H54 (cell line): ENCODE data around the gene ADAM33.
A peak's percentile ranks its signal among the peaks of the same experiment; 100 is the strongest.

ENCODE experiments used
- DNase-seq: peaks from one replicate; pipeline ENCODE4 v3.0.0; 2011; ENCODE audit warnings: low spot score, mixed read lengths; ENCODE audit not compliant: insufficient read length
- FAIRE-seq: peaks from 3 replicates; lab custom pipeline; 2011; peaks lifted over from hg19 to GRCh38; lab: Jason Lieb, UNC
- POLR2A ChIP-seq: IDR thresholded peaks from 2 replicates; pipeline ENCODE4 v1.6.1; 2011; ENCODE audit warnings: low read depth, mild to moderate bottlenecking, low read length

Gene ADAM33

GRCh38 chr20:3673221-3674070, 8.4 kb downstream of the ADAM33 start:
- DNase-seq (no peak), FAIRE-seq (no peak)
- no peak for TF ChIP-seq POLR2A

DNA sequence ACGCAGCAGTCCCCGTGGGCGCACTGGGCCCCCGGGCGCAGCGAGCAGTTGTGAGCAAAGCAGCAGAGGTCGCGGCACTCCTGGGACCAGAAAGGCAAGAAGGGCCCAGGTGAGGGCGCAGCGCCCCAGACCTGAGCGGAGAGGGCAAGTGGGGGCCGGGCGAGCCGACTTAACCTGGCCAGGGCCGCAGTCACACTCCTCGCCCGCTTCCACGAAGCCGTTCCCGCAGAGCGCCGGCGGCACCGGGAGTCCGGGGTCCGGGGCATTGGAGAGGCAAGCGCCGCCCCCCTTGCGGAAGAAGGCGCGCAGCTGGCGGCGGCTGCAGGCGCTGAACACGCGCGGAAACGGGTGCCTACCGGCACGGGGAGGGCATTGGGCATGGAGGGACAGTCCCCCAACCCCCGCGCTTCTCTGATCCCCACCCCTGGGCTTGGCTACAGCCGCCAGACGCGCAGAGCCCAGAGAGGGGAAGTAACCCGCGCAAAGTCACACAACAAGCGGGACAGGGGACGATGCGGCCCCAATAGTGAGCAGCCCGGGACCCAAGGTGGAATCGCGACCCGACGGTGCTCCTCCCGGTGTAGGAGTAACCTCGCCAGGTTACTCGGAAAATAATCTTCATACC, 9.2 kb downstream of the ADAM33 start:
- FAIRE-seq, result no peak
- TF ChIP-seq POLR2A, result no peak
- no peak for DNase-seq

- no peak for TF ChIP-seq POLR2A
- FAIRE-seq (no peak), DNase-seq (no peak)
Measured at GRCh38 chr20:3671986-3672546, 9.7 kb downstream of the ADAM33 start.

DNA sequence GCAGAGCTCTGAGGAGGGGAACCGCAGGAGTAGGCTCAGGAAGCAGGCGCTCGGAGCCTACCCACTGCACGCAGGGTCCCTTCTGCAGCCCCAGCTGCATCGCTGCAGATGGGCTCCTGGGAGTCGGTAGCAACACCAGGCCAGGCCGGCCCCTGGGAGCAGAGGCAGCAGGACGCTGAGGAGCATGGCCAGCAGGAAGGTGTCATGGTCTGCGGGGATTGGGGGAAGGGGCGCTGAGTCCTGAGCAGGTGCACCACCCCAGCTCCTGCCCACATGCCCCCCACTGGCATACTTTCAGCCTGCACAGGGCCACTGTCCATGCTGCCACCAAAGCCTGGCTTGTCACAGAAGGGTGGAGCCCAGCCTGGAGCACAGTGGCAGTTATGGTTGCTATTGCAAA, 10.9 kb downstream of the ADAM33 start:
- FAIRE-seq, result no peak
- TF ChIP-seq POLR2A, result no peak
- no peak for DNase-seq

- FAIRE-seq (no peak), DNase-seq (peak; percentile 81)
- no peak for TF ChIP-seq POLR2A
Measured at GRCh38 chr20:3670511-3670910, 11.3 kb downstream of the ADAM33 start.

- DNase-seq (no peak), FAIRE-seq (no peak)
- no peak for TF ChIP-seq POLR2A
Measured at GRCh38 chr20:3669710-3670367, 12.0 kb downstream of the ADAM33 start.

DNA sequence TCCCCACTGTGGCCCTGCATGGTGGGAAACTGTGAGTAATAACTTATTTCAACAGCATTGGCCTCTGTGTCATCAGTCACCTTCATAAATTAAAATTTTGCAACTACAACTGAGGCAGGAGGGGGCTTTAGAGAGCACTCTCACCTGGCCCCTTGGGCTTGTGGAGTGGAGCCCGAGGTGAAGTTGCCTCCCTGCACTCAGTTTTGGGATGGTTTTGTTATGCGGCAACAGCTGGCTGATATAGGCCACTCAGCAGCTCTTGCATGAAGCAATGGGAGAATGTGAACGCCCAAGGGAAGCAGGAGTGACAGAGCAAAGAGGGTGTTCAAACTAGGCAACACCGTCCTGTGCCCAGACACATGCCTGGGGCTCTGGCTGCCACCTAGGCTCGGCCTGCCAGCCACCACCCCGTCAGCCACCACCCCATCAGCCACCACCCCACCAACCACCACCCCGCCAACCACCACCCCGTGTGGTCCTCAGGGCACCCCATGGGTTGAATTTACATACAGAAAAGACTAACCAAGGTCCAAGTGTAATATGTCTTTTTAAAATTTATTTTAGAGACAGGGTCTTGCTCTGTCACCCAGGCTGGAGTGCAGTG, 14.3 kb downstream of the ADAM33 start:
- no peak for TF ChIP-seq POLR2A

DNA sequence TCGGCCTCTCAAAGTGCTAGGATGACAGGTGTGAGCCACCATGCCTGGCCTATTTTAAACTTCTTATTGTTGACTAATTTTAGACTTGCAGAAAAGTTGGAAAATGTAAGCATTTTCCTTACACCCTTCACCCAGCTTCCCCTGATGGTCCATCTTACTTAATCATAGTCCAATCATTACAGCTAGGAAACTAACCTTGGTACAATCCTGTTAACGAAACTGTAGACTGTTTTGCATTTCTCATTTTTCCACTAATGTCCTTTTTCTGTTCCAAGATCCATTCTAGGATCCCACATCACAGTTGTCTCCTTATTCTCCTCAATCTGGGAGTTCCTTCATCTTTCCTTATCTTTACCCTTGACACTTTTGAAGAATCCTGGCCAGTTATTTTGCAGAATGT, 18.0 kb downstream of the ADAM33 start:
- FAIRE-seq (no peak), DNase-seq (no peak)
- no peak for TF ChIP-seq POLR2A

More for the DNA sequence above, 14.3 kb downstream of the ADAM33 start:
- FAIRE-seq (no peak), DNase-seq (no peak)

- no peak for FAIRE-seq
- TF ChIP-seq POLR2A, result no peak
Measured at GRCh38 chr20:3663031-3663701, 18.6 kb downstream of the ADAM33 start, which contains the start of gene GFRA4. TSS of gene GFRA4 (minus strand) at chr20:3663399. CDS start at chr20:3663399, 0 bp downstream.

DNA sequence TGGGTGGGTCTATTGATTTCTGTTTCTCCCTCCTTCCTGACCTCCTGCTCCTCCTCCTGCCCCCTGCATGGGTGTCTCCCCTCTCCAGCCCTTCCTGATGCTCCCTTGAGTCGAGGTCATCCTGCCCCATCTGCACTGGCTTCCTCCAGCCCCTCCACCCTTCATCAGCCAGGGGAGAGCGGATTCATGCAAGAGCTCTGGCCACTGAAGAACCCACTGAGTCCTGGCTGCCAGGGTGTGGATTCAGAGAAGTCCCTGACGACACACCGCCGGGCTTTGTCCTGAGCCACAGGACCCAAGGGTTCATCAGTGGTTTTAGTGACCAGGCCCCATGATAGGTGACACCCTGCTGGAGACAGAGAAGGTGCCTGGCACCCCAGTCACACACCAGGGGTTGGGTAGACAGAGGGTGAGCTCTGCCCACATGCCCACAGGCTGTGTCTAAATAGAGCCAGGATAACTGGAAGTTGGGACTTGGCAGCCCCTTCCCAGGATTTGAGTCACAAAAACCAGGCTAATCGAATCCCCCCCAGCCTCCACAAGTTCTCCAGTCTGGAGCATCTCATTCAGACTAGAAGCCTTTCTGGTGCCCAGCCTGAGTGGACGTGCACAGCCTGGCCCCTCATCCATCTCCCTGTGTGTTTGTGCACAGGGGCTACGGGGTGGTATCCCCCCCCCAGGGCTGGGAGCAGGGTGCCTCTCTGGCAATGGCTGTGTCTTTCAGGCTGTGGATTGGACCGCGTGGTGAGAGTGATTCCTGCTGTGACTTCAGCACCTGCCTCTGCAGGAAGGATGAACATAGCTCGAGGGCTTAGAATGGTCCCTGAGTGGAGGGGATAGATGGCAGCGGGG, 19.8 kb downstream of the ADAM33 start:
- FAIRE-seq, result no peak
- DNase-seq, result no peak
- no peak for TF ChIP-seq POLR2A

More at GRCh38 chr20:3663031-3663701, 18.6 kb downstream of the ADAM33 start, which contains the start of gene GFRA4:
- no peak for DNase-seq

DNA sequence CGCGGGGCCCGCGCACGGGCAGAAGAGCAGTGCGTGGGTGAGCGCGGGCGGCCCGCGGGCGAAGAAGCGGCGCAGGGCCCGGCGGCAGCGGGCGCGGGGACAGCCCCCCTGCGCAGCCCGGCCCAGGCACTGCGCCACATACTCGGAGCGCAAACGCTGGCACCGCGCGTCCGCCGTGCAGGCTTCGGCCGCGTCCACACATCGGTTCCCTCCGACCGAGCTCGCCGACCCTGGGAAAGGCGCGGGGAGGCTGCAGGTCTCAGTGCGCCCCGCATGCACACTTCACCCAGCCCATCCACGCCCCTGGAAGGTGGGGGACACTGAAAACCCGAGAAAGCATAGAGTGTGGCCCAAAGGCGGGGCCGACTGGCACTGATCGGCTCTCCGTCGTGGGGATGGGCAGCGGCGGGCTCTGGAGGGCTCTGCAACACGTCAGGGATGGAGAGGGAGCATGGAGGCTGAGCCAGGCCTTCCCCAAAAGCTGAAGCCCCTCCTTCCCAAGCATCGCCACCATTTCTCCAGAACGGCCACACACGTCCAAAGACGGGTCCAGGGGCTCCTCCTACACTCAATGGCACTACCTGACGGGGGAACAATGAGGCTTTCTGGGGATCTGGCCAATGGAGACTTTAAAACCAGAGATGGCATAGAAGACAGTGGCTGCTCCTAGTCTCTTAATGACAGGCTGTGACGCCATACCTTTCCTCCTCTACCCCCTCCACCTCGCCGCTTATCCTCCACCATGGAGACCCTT, 20.6 kb downstream of the ADAM33 start:
- DNase-seq (no peak), FAIRE-seq (no peak)
- no peak for TF ChIP-seq POLR2A
